Measurements from ENCODE around the gene VPS37B. TPM values are rescaled to one million over a fixed set of nuclear protein-coding genes. Genes with fewer than 3 reads are reported as not detected.

Gene VPS37B, protein sequence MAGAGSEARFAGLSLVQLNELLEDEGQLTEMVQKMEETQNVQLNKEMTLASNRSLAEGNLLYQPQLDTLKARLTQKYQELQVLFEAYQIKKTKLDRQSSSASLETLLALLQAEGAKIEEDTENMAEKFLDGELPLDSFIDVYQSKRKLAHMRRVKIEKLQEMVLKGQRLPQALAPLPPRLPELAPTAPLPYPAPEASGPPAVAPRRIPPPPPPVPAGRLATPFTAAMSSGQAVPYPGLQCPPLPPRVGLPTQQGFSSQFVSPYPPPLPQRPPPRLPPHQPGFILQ
- total RNA-seq (2022; extraction: Qiagen RNA extraction; ENCODE audit: low read depth) = 28.8 to 34.1 TPM (median 33.4 TPM) in 5 replicates

GRCh38 chr12:122895704-122896636 is at the start of gene VPS37B:
TSS of gene VPS37B (minus strand) at chr12:122896124. CDS start at chr12:122896062, 62 bp downstream.

GRCh38 chr12:122834921-122835749 is 60.8 kb downstream of the VPS37B start, which contains the start of gene HIP1R:
TSS of gene HIP1R (plus strand) at chr12:122835457. CDS start at chr12:122835551, 94 bp downstream.

Other genes starting within 250 kb of the VPS37B start
- gene HCAR2, start 192.8 kb downstream of the VPS37B start, total RNA-seq (2022; extraction: Qiagen RNA extraction; ENCODE audit: low read depth) = 0.06 TPM in 1 of 5 replicates, not detected in the others
- gene HCAR3, start 179.3 kb downstream of the VPS37B start, total RNA-seq (2022; extraction: Qiagen RNA extraction; ENCODE audit: low read depth) = 0.17 TPM in 1 of 5 replicates, not detected in the others
- 0.03 to 0.07 TPM (median 0.06 TPM) in 4 of 5 replicates, not detected in the other for gene HCAR1, start 165.3 kb downstream of the VPS37B start, total RNA-seq (2022; extraction: Qiagen RNA extraction; ENCODE audit: low read depth)
- gene DENR, start 143.3 kb downstream of the VPS37B start, total RNA-seq (2022; extraction: Qiagen RNA extraction; ENCODE audit: low read depth) = 51.7 to 58.3 TPM (median 56.0 TPM) in 5 replicates
- 0.07 to 0.10 TPM (median 0.08 TPM) in 3 of 5 replicates, not detected in the others for gene CCDC62, start 121.6 kb downstream of the VPS37B start, total RNA-seq (2022; extraction: Qiagen RNA extraction; ENCODE audit: low read depth)
- gene HIP1R, start 60.7 kb downstream of the VPS37B start, total RNA-seq (2022; extraction: Qiagen RNA extraction; ENCODE audit: low read depth) = 20.6 to 29.5 TPM (median 26.6 TPM) in 5 replicates
- 9.6 to 13.1 TPM (median 12.2 TPM) in 5 replicates for gene ABCB9, start 70.3 kb upstream of the VPS37B start, total RNA-seq (2022; extraction: Qiagen RNA extraction; ENCODE audit: low read depth)
- gene OGFOD2, start 79.1 kb upstream of the VPS37B start, total RNA-seq (2022; extraction: Qiagen RNA extraction; ENCODE audit: low read depth) = 12.4 to 17.4 TPM (median 16.1 TPM) in 5 replicates
- 207 to 273 TPM (median 241 TPM) in 5 replicates for gene ARL6IP4, start 84.6 kb upstream of the VPS37B start, total RNA-seq (2022; extraction: Qiagen RNA extraction; ENCODE audit: low read depth)